C4-2B (cell line): ENCODE results near the gene AP5M1.

Source experiments
- ZFX ChIP-seq: fragments of 450-650 bp; IDR thresholded peaks from 2 replicates; pipeline ENCODE4 v1.6.1; 2017
- TF ChIP-seq, protein P1 (sequence below): fragments of 450-650 bp; conservative IDR thresholded peaks from 2 replicates; pipeline ENCODE4 v1.5.1; 2017; ENCODE audit warnings: mild to moderate bottlenecking

DNA sequence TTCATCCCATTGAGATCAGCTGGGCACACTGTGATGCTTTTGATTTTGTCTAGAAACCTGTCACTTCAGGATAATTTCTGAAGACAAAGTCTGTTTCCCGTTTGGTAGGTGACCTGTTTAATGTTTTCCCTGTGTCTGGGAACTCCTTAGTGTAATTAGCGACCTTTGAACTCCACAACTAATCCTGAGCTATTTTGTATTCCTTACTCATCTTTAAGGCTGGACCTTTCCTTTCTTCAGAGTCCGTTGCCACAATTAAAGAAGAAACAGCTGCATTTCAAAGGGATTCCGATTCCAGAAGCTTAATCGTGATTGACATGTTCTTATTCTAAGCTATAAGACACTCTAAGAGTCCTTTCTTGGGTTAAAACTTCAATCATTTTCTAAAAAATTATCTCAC lies 22.0 kb downstream of the AP5M1 start:
- TF ChIP-seq, protein P1, sequence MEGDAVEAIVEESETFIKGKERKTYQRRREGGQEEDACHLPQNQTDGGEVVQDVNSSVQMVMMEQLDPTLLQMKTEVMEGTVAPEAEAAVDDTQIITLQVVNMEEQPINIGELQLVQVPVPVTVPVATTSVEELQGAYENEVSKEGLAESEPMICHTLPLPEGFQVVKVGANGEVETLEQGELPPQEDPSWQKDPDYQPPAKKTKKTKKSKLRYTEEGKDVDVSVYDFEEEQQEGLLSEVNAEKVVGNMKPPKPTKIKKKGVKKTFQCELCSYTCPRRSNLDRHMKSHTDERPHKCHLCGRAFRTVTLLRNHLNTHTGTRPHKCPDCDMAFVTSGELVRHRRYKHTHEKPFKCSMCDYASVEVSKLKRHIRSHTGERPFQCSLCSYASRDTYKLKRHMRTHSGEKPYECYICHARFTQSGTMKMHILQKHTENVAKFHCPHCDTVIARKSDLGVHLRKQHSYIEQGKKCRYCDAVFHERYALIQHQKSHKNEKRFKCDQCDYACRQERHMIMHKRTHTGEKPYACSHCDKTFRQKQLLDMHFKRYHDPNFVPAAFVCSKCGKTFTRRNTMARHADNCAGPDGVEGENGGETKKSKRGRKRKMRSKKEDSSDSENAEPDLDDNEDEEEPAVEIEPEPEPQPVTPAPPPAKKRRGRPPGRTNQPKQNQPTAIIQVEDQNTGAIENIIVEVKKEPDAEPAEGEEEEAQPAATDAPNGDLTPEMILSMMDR: no peak
- no peak for TF ChIP-seq ZFX
